ENCODE results near the gene DIO1. TPM values are rescaled to one million over a fixed set of nuclear protein-coding genes. Genes with fewer than 3 reads are reported as not detected.

Gene DIO1
- polyA plus RNA-seq, 3 donors = 0.22 to 0.73 TPM; not detected in 1

DNA sequence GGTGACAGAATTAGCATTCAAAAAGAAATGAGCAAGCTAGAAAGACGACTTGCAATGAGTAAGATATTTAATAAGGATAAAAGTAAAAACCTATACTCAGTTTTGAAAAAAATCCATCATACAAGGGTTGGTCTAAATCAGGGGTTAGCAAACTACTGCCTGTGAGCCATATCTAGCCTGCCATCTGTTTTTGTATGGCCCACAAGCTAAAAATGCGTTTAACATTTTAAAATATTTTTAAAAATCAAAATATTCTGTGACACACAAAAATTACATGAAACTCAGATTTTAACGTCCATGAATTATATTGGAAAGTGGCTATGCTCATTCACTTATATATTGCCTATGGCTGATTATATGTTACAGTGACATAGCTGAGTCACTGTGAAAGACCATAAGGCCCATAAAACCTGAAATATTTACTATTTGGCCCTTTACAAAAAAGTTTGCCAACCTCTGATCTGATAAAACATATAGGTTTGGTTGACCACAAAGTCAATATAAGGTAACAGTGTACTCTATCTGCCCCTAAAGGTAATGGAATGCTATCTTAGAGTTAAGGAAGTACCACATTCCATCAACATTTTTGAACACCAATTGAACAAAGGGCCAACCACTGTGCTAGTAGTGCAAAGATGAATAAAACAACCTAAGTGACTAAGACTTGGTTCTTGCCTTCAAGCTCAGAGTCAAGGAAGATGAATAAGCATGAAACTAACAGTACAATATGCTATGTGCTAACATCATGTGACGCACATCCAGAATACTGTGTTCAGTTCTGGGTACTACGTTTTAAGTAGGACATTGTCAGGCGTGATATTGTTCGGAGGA lies 48.4 kb downstream of the DIO1 start:
- H3K79me2 ChIP-seq (ENCODE audit: insufficient read depth, low read length) = peaks cover 35% of the 10 kb centered on the region
- WGBS (ENCODE audit: insufficient coverage) = no CpG with 5 or more reads among the region's 7 CpGs

GRCh38 chr1:53943090-53943489 lies 49.1 kb downstream of the DIO1 start:
- Histone ChIP-seq H3K36me3 (replicated peaks in 1 of 2; ENCODE audit: control insufficient read depth in 1 of 2, insufficient read depth in 2 of 2, low read length in 2 of 2) (peaks cover 0 to 6% of the 10 kb centered on the region in 2 donors), H3K4me3 (replicated peaks in 1 of 3; ENCODE audit: low read depth in 2 of 3, low read length in 3 of 3) (no peak overlapping the region), H3K9me3 (replicated peaks in 1 of 2; ENCODE audit: control insufficient read depth in 1 of 2, insufficient read depth in 1 of 2, low read length in 2 of 2) (no peaks in the 10 kb centered on the region), H3K4me2 (replicated peaks; ENCODE audit: extremely low read depth, low read length, poor library complexity, severe bottlenecking) (no peak overlapping the region), H3K27ac (ENCODE audit: low read depth in 1 of 2, low read length in 2 of 2) (no peak overlapping the region), H3K27me3 (ENCODE audit: control insufficient read depth in 2 of 2, insufficient read depth in 2 of 2, low read length in 2 of 2) (no peaks in the 10 kb centered on the region), H2AFZ (ENCODE audit: insufficient read depth, low read depth, low read length, poor library complexity, severe bottlenecking) (no peak overlapping the region), H4K20me1 (ENCODE audit: insufficient read depth, low read length) (no peaks in the 10 kb centered on the region), H3K79me2 (ENCODE audit: insufficient read depth, low read length) (peaks cover 35% of the 10 kb centered on the region), H3K9ac (ENCODE audit: insufficient read depth, low read length, poor library complexity, severe bottlenecking) (no peak overlapping the region), H3K4me1 (ENCODE audit: control insufficient read depth in 1 of 2, insufficient read depth in 2 of 2, low read length in 2 of 2) (peaks cover 18 to 22% of the 10 kb centered on the region in 2 donors)
- Mint-ChIP-seq H3K4me3 (no peak overlapping the region), H3K27me3 (ENCODE audit: low read depth in 3 of 3) (no peaks in the 10 kb centered on the region), H3K36me3 (peaks cover 2 to 14% of the 10 kb centered on the region in 2 donors), H3K4me1 (peaks cover 22% of the 10 kb centered on the region), H3K9me3 (no peaks in the 10 kb centered on the region), H3K27ac (no peak overlapping the region)
- DNase-seq = no peak
- intact Hi-C loops (cut with micrococcal nuclease) = loop anchor here (10.0 kb wide), 2 partner anchors 772 to 822 kb away; partner anchors contain the start of genes PARS2 (in 1 of the 2) and TTC4 (in 1 of the 2)
- WGBS (ENCODE audit: insufficient coverage) = 95% methylated on average over 4 of the region's 6 CpGs
- TF ChIP-seq, protein P1, sequence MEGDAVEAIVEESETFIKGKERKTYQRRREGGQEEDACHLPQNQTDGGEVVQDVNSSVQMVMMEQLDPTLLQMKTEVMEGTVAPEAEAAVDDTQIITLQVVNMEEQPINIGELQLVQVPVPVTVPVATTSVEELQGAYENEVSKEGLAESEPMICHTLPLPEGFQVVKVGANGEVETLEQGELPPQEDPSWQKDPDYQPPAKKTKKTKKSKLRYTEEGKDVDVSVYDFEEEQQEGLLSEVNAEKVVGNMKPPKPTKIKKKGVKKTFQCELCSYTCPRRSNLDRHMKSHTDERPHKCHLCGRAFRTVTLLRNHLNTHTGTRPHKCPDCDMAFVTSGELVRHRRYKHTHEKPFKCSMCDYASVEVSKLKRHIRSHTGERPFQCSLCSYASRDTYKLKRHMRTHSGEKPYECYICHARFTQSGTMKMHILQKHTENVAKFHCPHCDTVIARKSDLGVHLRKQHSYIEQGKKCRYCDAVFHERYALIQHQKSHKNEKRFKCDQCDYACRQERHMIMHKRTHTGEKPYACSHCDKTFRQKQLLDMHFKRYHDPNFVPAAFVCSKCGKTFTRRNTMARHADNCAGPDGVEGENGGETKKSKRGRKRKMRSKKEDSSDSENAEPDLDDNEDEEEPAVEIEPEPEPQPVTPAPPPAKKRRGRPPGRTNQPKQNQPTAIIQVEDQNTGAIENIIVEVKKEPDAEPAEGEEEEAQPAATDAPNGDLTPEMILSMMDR (IDR thresholded peaks at IDR 0.05) = no peak

More for the DNA sequence above, 48.4 kb downstream of the DIO1 start:
- H3K27ac Mint-ChIP-seq = peak overlapping the region in 1 of 7 donors; percentile 1
- H3K4me3 Mint-ChIP-seq = no peak overlapping the region
- Histone ChIP-seq H3K4me3 (replicated peaks in 1 of 3; ENCODE audit: low read depth in 2 of 3, low read length in 3 of 3) (no peak overlapping the region), H3K36me3 (replicated peaks in 1 of 2; ENCODE audit: control insufficient read depth in 1 of 2, insufficient read depth in 2 of 2, low read length in 2 of 2) (peaks cover 0 to 14% of the 10 kb centered on the region in 2 donors), H3K9ac (ENCODE audit: insufficient read depth, low read length, poor library complexity, severe bottlenecking) (no peak overlapping the region), H3K4me2 (replicated peaks; ENCODE audit: extremely low read depth, low read length, poor library complexity, severe bottlenecking) (no peak overlapping the region), H2AFZ (ENCODE audit: insufficient read depth, low read depth, low read length, poor library complexity, severe bottlenecking) (no peak overlapping the region), H3K27me3 (ENCODE audit: control insufficient read depth in 2 of 2, insufficient read depth in 2 of 2, low read length in 2 of 2) (no peaks in the 10 kb centered on the region), H3K9me3 (replicated peaks in 1 of 2; ENCODE audit: control insufficient read depth in 1 of 2, insufficient read depth in 1 of 2, low read length in 2 of 2) (no peaks in the 10 kb centered on the region), H3K4me1 (ENCODE audit: control insufficient read depth in 1 of 2, insufficient read depth in 2 of 2, low read length in 2 of 2) (peaks cover 18 to 22% of the 10 kb centered on the region in 2 donors), H4K20me1 (ENCODE audit: insufficient read depth, low read length) (no peaks in the 10 kb centered on the region), H3K27ac (ENCODE audit: low read depth in 1 of 2, low read length in 2 of 2) (no peak overlapping the region)
- TF ChIP-seq, protein P1 (IDR thresholded peaks at IDR 0.05) = no peak
- no peaks in the 10 kb centered on the region for H3K9me3 Mint-ChIP-seq
- no peak for DNase-seq
- H3K27me3 Mint-ChIP-seq (ENCODE audit: low read depth in 3 of 3) = no peaks in the 10 kb centered on the region
- intact Hi-C loops (cut with micrococcal nuclease) = loop anchor here (10.0 kb wide), 2 partner anchors 772 to 822 kb away; partner anchors contain the start of genes PARS2 (in 1 of the 2) and TTC4 (in 1 of the 2)
- peaks cover 22% of the 10 kb centered on the region for H3K4me1 Mint-ChIP-seq
- peaks cover 9 to 22% of the 10 kb centered on the region in 2 donors for H3K36me3 Mint-ChIP-seq

Measured in CD14-positive monocyte (primary cell).